ENCODE data around the gene DDX19B. TPM values are rescaled to one million over a fixed set of nuclear protein-coding genes. Genes with fewer than 3 reads are reported as not detected.
"Not testable (repeated sequence)": the region's sequence is repeated elsewhere in the genome, so short reads cannot be mapped to it uniquely, and the experiment has no call there.

DDX19B gene
- total RNA-seq, 1 donor from 2014 or later = 24.2 TPM

GRCh38 chr16:70258065-70258464 is 40.9 kb upstream of the DDX19B start:
- DNase-seq (ENCODE audit: low spot score in 2 of 2) = peak in 1 of 2 donors; percentile 53
- H3K4me3 ChIP-seq = no peak overlapping the region
- intact Hi-C loops (cut with DNase I) = no loop called here
- H3K27me3 ChIP-seq = no peaks in the 10 kb centered on the region
- no peaks in the 10 kb centered on the region for H3K4me1 ChIP-seq
- peaks cover 100% of the 10 kb centered on the region in 2 donors for H3K36me3 ChIP-seq
- H3K9me3 ChIP-seq = no peaks in the 10 kb centered on the region
- no peak overlapping the region for H3K27ac ChIP-seq
- no peak for TF ChIP-seq CTCF (IDR thresholded peaks at IDR 0.05)

GRCh38 chr16:70258946-70259345 is 40.0 kb upstream of the DDX19B start:
- no peaks in the 10 kb centered on the region for H3K4me1 ChIP-seq
- TF ChIP-seq CTCF (IDR thresholded peaks at IDR 0.05) = no peak
- H3K27me3 ChIP-seq = no peaks in the 10 kb centered on the region
- no peak overlapping the region for H3K27ac ChIP-seq
- H3K4me3 ChIP-seq = no peak overlapping the region
- DNase-seq (ENCODE audit: low spot score in 2 of 2) = peak in 1 of 2 donors; percentile 37
- H3K9me3 ChIP-seq = no peaks in the 10 kb centered on the region
- peaks cover 100% of the 10 kb centered on the region in 2 donors for H3K36me3 ChIP-seq
- intact Hi-C loops (cut with DNase I) = no loop called here

- peaks cover 100% of the 10 kb centered on the region in 2 donors for H3K36me3 ChIP-seq
- H3K27ac ChIP-seq; H3K4me3 ChIP-seq; intact Hi-C loops (cut with DNase I); H3K4me1 ChIP-seq; H3K9me3 ChIP-seq; H3K27me3 ChIP-seq: not testable (repeated sequence)
- peak in 1 of 2 donors; percentile 12 for DNase-seq (ENCODE audit: low spot score in 2 of 2)
Measured at GRCh38 chr16:70259903-70260302, 39.1 kb upstream of the DDX19B start.

- Histone ChIP-seq H3K4me3 (no peak overlapping the region), H3K27ac (no peak overlapping the region), H3K36me3 (peaks cover 91 to 93% of the 10 kb centered on the region in 2 donors), H3K9me3 (no peaks in the 10 kb centered on the region), H3K27me3 (no peaks in the 10 kb centered on the region), H3K4me1 (no peaks in the 10 kb centered on the region)
- DNase-seq (ENCODE audit: low spot score in 2 of 2) = no peak
- intact Hi-C loops (cut with DNase I) = no loop called here
- TF ChIP-seq CTCF (IDR thresholded peaks at IDR 0.05) = peak in 2 of 3 experiments; percentile 32 to 48
Measured at GRCh38 chr16:70267516-70267915, 31.5 kb upstream of the DDX19B start.

- H3K27me3 ChIP-seq; DNase-seq (ENCODE audit: low spot score in 2 of 2); intact Hi-C loops (cut with DNase I); H3K4me3 ChIP-seq; H3K9me3 ChIP-seq; H3K27ac ChIP-seq; H3K4me1 ChIP-seq: not testable (repeated sequence)
- H3K36me3 ChIP-seq = peaks cover 90 to 92% of the 10 kb centered on the region in 2 donors
Measured at GRCh38 chr16:70267922-70268321, 31.1 kb upstream of the DDX19B start.

GRCh38 chr16:70269471-70269870 is 29.5 kb upstream of the DDX19B start:
- Histone ChIP-seq H3K4me1 (no peaks in the 10 kb centered on the region), H3K36me3 (peaks cover 87 to 92% of the 10 kb centered on the region in 2 donors), H3K4me3 (no peak overlapping the region), H3K27ac (no peak overlapping the region), H3K9me3 (no peaks in the 10 kb centered on the region), H3K27me3 (no peaks in the 10 kb centered on the region)
- TF ChIP-seq CTCF (IDR thresholded peaks at IDR 0.05) = no peak
- intact Hi-C loops (cut with DNase I) = no loop called here
- no peak for DNase-seq (ENCODE audit: low spot score in 2 of 2)

- no peak for TF ChIP-seq CTCF (IDR thresholded peaks at IDR 0.05)
- H3K27me3 ChIP-seq = no peaks in the 10 kb centered on the region
- H3K36me3 ChIP-seq = peaks cover 81 to 92% of the 10 kb centered on the region in 2 donors
- no peak overlapping the region for H3K27ac ChIP-seq
- no peaks in the 10 kb centered on the region for H3K9me3 ChIP-seq
- intact Hi-C loops (cut with DNase I) = no loop called here
- no peaks in the 10 kb centered on the region for H3K4me1 ChIP-seq
- H3K4me3 ChIP-seq = no peak overlapping the region
- no peak for DNase-seq (ENCODE audit: low spot score in 2 of 2)
Measured at GRCh38 chr16:70270176-70270575, 28.8 kb upstream of the DDX19B start.

Data from ascending aorta (tissue), 2 donors.